Esophagus muscularis mucosa (tissue), 4 donors: Measurements from ENCODE around the gene SPZ1.
"Not testable (repeated sequence)": the region's sequence is repeated elsewhere in the genome, so short reads cannot be mapped to it uniquely, and the experiment has no call there.

Experiments used
- CTCF ChIP-seq, 3 experiments: fragments of 200-600 bp in 2 of 3; fragments of 450-650 bp in 1 of 3; sonication (generic) in 2 of 3; IDR thresholded peaks; one replicate each; pipeline ENCODE4 v1.5.1; 2017 to 2019; ENCODE audit warnings: antibody characterized with exemption in 3 of 3, mild to moderate bottlenecking in 2 of 3, moderate library complexity in 1 of 3
- EP300 ChIP-seq: sonication (generic); formaldehyde crosslinking; IDR thresholded peaks from one replicate; pipeline ENCODE4 v1.6.1; 2017; ENCODE audit warnings: antibody characterized with exemption
- POLR2A ChIP-seq: fragments of 450-650 bp; IDR thresholded peaks from one replicate; pipeline ENCODE4 v1.6.1; 2017; ENCODE audit warnings: antibody characterized with exemption, moderate library complexity, mild to moderate bottlenecking, low read depth
- POLR2AphosphoS5 ChIP-seq, 2 donors: sonication (generic); formaldehyde crosslinking; IDR thresholded peaks; one replicate each; pipeline ENCODE4 v1.6.1; 2017; ENCODE audit warnings: antibody characterized with exemption in 2 of 2

DNA sequence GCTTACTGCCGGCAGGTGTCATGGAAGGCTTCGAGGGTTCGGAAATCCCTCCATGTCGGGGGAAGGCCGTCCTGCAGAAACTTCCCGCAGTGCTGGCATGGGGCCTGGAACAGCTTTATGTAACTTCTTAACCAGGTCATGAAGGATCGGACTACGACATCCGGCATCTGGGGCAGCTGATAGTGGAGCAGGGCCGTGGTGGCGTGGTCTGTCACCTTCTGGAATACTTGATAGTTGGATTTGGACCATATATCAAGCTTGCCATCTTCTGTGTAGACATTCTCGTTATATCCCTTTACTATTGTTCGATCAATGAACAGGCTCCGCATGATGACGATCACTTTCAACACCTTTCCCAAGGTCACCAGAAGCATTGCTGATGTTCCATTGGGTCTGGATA lies 31.2 kb downstream of the SPZ1 start:
- TF ChIP-seq EP300; CTCF (IDR thresholded peaks at IDR 0.05); POLR2A; POLR2AphosphoS5 (IDR thresholded peaks at IDR 0.05): not testable (repeated sequence)
